Measurements from ENCODE around the gene REV1.

GRCh38 chr2:99495115-99495860, 5.5 kb upstream of the REV1 start:
- no peak for TF ChIP-seq CTCF (tag by site-specific recombination; IDR thresholded peaks at IDR 0.05)
- TF ChIP-seq ZNF350 (tag by site-specific recombination; IDR thresholded peaks at IDR 0.05) = no peak
- TF ChIP-seq ZNF426 (tag by site-specific recombination; IDR thresholded peaks at IDR 0.05) = no peak
- TF ChIP-seq ZNF175 (tag by site-specific recombination; IDR thresholded peaks at IDR 0.05) = no peak
- no peak for TF ChIP-seq ZNF133 (tag by site-specific recombination; IDR thresholded peaks at IDR 0.05)
- no peak for TF ChIP-seq HOXA7 (CRISPR knock-in tag; IDR thresholded peaks at IDR 0.05; ENCODE audit: borderline replicate concordance)
- no peak for TF ChIP-seq ZNF558 (tag by site-specific recombination; IDR thresholded peaks at IDR 0.05)
- no peak for TF ChIP-seq ZNF146 (tag by site-specific recombination; IDR thresholded peaks at IDR 0.05)
